Neutrophil (primary cell): ENCODE results near the gene ERC2.

Experiments used
- H3K27ac ChIP-seq: fragments of 200-600 bp; sonication (generic); 2 replicates; pipeline ENCODE4 v1.5.1; 2016; ENCODE audit warnings: mild to moderate bottlenecking, moderate library complexity
- H3K27me3 ChIP-seq: fragments of 200-600 bp; sonication (generic); 2 replicates; pipeline ENCODE4 v1.6.0; 2016; ENCODE audit warnings: mild to moderate bottlenecking
- H3K36me3 ChIP-seq: fragments of 200-600 bp; sonication (generic); 2 replicates; pipeline ENCODE4 v1.5.1; 2017
- H3K4me1 ChIP-seq, 2 experiments: fragments of 200-600 bp in 1 of 2; sonication (generic) in 1 of 2; 1 replicate in 1 of 2; 2 replicates in 1 of 2; pipeline versions ENCODE4 v1.5.1 to v1.6.1; 2013 to 2016; ENCODE audit warnings: low read depth in 1 of 2, low read length in 1 of 2, mild to moderate bottlenecking in 1 of 2, moderate library complexity in 1 of 2; ENCODE audit not compliant: control insufficient read depth in 1 of 2, insufficient read depth in 1 of 2
- H3K4me3 ChIP-seq, 2 experiments: fragments of 200-600 bp in 1 of 2; sonication (generic) in 1 of 2; 1 replicate in 1 of 2; 2 replicates in 1 of 2; pipeline ENCODE4 v1.5.1; 2013 to 2016; ENCODE audit warnings: low read depth in 1 of 2, low read length in 1 of 2, mild to moderate bottlenecking in 1 of 2, moderate library complexity in 1 of 2
- H3K9me3 ChIP-seq: fragments of 200-600 bp; sonication (generic); 2 replicates; pipeline ENCODE4 v1.5.1; 2016
- CTCF ChIP-seq: fragments of 200-600 bp; sonication (generic); IDR thresholded peaks from 2 replicates; pipeline ENCODE4 v1.5.1; 2016; ENCODE audit warnings: antibody characterized with exemption

The ERC2 gene

GRCh38 chr3:55611121-55611520 is 857.1 kb downstream of the ERC2 start:
- TF ChIP-seq CTCF: no peak
- Histone ChIP-seq H3K27me3 (no peaks in the 10 kb centered on the region), H3K36me3 (no peaks in the 10 kb centered on the region), H3K4me3 (no peak overlapping the region), H3K27ac (no peak overlapping the region), H3K4me1 (no peaks in the 10 kb centered on the region), H3K9me3 (no peaks in the 10 kb centered on the region)

GRCh38 chr3:55609230-55609827 is 858.9 kb downstream of the ERC2 start:
- Histone ChIP-seq H3K36me3 (no peaks in the 10 kb centered on the region), H3K4me1 (no peaks in the 10 kb centered on the region), H3K27ac (no peak overlapping the region), H3K4me3 (no peak overlapping the region), H3K27me3 (no peaks in the 10 kb centered on the region), H3K9me3 (no peaks in the 10 kb centered on the region)
- TF ChIP-seq CTCF: no peak

GRCh38 chr3:55608301-55608937 is 859.8 kb downstream of the ERC2 start:
- Histone ChIP-seq H3K27me3 (no peaks in the 10 kb centered on the region), H3K27ac (no peak overlapping the region), H3K36me3 (no peaks in the 10 kb centered on the region), H3K4me3 (no peak overlapping the region), H3K4me1 (no peaks in the 10 kb centered on the region), H3K9me3 (no peaks in the 10 kb centered on the region)
- TF ChIP-seq CTCF: no peak

GRCh38 chr3:55607844-55608243 is 860.4 kb downstream of the ERC2 start:
- Histone ChIP-seq H3K9me3 (no peaks in the 10 kb centered on the region), H3K27ac (no peak overlapping the region), H3K4me1 (no peaks in the 10 kb centered on the region)

DNA sequence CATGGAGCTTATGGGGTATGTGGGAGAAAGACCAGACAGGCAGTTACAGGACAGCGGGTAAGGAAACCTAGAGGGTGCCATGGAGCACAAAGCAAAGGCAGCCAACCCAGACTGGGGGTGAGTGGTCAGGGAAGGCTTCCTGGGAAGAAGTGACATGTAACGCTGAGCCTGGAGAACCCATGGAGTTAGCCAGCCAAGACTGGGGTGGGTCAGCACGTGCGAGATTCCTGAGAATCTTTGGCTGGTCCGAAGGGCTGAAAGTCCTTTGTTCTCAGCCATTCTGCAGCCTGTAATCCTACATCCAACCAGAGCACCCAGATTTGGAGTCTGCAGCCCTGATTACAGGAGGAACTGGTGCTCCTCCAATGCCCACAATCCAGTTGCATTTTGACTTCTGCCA is 861.1 kb downstream of the ERC2 start:
- no peak overlapping the region for H3K4me3 ChIP-seq
- H3K9me3 ChIP-seq: no peaks in the 10 kb centered on the region
- H3K36me3 ChIP-seq: no peaks in the 10 kb centered on the region
- H3K4me1 ChIP-seq: no peaks in the 10 kb centered on the region
- H3K27ac ChIP-seq: no peak overlapping the region
- TF ChIP-seq CTCF: no peak
- peaks cover 7% of the 10 kb centered on the region for H3K27me3 ChIP-seq

More at GRCh38 chr3:55607844-55608243, 860.4 kb downstream of the ERC2 start:
- no peak overlapping the region for H3K4me3 ChIP-seq
- H3K36me3 ChIP-seq: no peaks in the 10 kb centered on the region
- TF ChIP-seq CTCF: no peak
- peaks cover under 1% of the 10 kb centered on the region for H3K27me3 ChIP-seq
